CD14-positive monocyte (primary cell): Measurements from ENCODE around the gene NELL1. TPM values are rescaled to one million over a fixed set of nuclear protein-coding genes. Genes with fewer than 3 reads are reported as not detected.

Experiments used
- DNase-seq, 3 donors: peaks; one replicate each; pipeline ENCODE4 v3.0.0-alpha.2; 2011 to 2022
- H2AFZ ChIP-seq: 2 replicates; pipeline ENCODE4 v1.6.0; 2012; ENCODE audit warnings: mild to moderate bottlenecking, low read depth, low read length, inconsistent platforms; ENCODE audit not compliant: insufficient read depth, poor library complexity, severe bottlenecking
- H3K27ac ChIP-seq, 2 donors: 1 replicate in 1 of 2; 2 replicates in 1 of 2; pipeline ENCODE4 v1.5.1; 2012 to 2013; ENCODE audit warnings: low read length in 2 of 2, control low read depth in 1 of 2, inconsistent platforms in 1 of 2, low read depth in 1 of 2, mild to moderate bottlenecking in 1 of 2
- H3K27me3 ChIP-seq, 2 donors: one replicate each; pipeline versions ENCODE4 v1.6.0 to v1.6.1; 2011 to 2013; ENCODE audit warnings: low read length in 2 of 2; ENCODE audit not compliant: control insufficient read depth in 2 of 2, insufficient read depth in 2 of 2
- H3K36me3 ChIP-seq, 2 donors: replicated peaks in 1 of 2; 1 replicate in 1 of 2; 2 replicates in 1 of 2; pipeline versions ENCODE4 v1.5.1 to v1.6.1; 2012 to 2013; ENCODE audit warnings: low read length in 2 of 2, control low read depth in 1 of 2, inconsistent platforms in 1 of 2, mild to moderate bottlenecking in 1 of 2; ENCODE audit not compliant: insufficient read depth in 2 of 2, control insufficient read depth in 1 of 2
- H3K4me1 ChIP-seq, 2 donors: 1 replicate in 1 of 2; 2 replicates in 1 of 2; pipeline versions ENCODE4 v1.5.1 to v1.6.1; 2012 to 2013; ENCODE audit warnings: low read length in 2 of 2, control low read depth in 1 of 2, inconsistent platforms in 1 of 2, mild to moderate bottlenecking in 1 of 2, moderate library complexity in 1 of 2; ENCODE audit not compliant: insufficient read depth in 2 of 2, control insufficient read depth in 1 of 2
- H3K4me2 ChIP-seq: replicated peaks from 2 replicates; pipeline ENCODE3; 2012; ENCODE audit warnings: low read length, moderate library complexity, mild to moderate bottlenecking; ENCODE audit not compliant: poor library complexity, severe bottlenecking; ENCODE audit errors: extremely low read depth
- H3K4me3 ChIP-seq, 3 experiments: fragments of 200-600 bp in 1 of 3; sonication (generic) in 1 of 3; replicated peaks in 1 of 3; 1 replicate in 2 of 3; 2 replicates in 1 of 3; pipeline ENCODE4 v1.5.1; 2011 to 2013; ENCODE audit warnings: low read length in 3 of 3, mild to moderate bottlenecking in 3 of 3, control low read depth in 2 of 3, low read depth in 2 of 3, inconsistent platforms in 1 of 3, moderate library complexity in 1 of 3
- H3K79me2 ChIP-seq: 2 replicates; pipeline ENCODE4 v1.6.0; 2012; ENCODE audit warnings: mild to moderate bottlenecking, control low read depth, inconsistent platforms, low read length, moderate library complexity; ENCODE audit not compliant: insufficient read depth
- H3K9ac ChIP-seq: 2 replicates; pipeline ENCODE4 v1.6.0; 2017; ENCODE audit warnings: low read length, mild to moderate bottlenecking; ENCODE audit not compliant: insufficient read depth, poor library complexity, severe bottlenecking
- H3K9me3 ChIP-seq, 2 donors: replicated peaks in 1 of 2; 1 replicate in 1 of 2; 2 replicates in 1 of 2; pipeline versions ENCODE4 v1.5.1 to v1.6.1; 2012 to 2013; ENCODE audit warnings: low read length in 2 of 2, control low read depth in 1 of 2; ENCODE audit not compliant: control insufficient read depth in 1 of 2, insufficient read depth in 1 of 2
- H4K20me1 ChIP-seq: 2 replicates; pipeline ENCODE4 v1.6.0; 2012; ENCODE audit warnings: mild to moderate bottlenecking, low read length, control low read depth, moderate library complexity; ENCODE audit not compliant: insufficient read depth
- H3K27ac Mint-ChIP-seq, 7 donors: one replicate each; pipeline ENCODE4 v1.8.0; 2020; ENCODE audit warnings: mild to moderate bottlenecking in 7 of 7, mixed read lengths in 7 of 7, moderate library complexity in 6 of 7, inconsistent platforms in 2 of 7
- H3K27me3 Mint-ChIP-seq, 3 donors: one replicate each; pipeline ENCODE4 v1.8.0; 2021 to 2022; ENCODE audit warnings: low read depth in 3 of 3, mild to moderate bottlenecking in 3 of 3, mixed read lengths in 3 of 3, moderate library complexity in 3 of 3, inconsistent platforms in 1 of 3
- H3K36me3 Mint-ChIP-seq, 2 donors: one replicate each; pipeline ENCODE4 v1.8.0; 2020; ENCODE audit warnings: mixed read lengths in 2 of 2, inconsistent platforms in 1 of 2, mild to moderate bottlenecking in 1 of 2
- H3K4me1 Mint-ChIP-seq: one replicate; pipeline ENCODE4 v1.8.0; 2020; ENCODE audit warnings: mild to moderate bottlenecking, mixed read lengths
- H3K4me3 Mint-ChIP-seq, 2 donors: one replicate each; pipeline ENCODE4 v1.8.0; 2020; ENCODE audit warnings: mild to moderate bottlenecking in 2 of 2, mixed read lengths in 2 of 2, moderate library complexity in 1 of 2
- H3K9me3 Mint-ChIP-seq, 7 donors: one replicate each; pipeline ENCODE4 v1.8.0; 2020 to 2022; ENCODE audit warnings: mixed read lengths in 7 of 7, mild to moderate bottlenecking in 6 of 7, moderate library complexity in 6 of 7, inconsistent platforms in 2 of 7
- WGBS: methylation state at CpG from one replicate; pipeline ENCODE4 v1.1.5; 2013; ENCODE audit warnings: missing lambda C conversion rate; ENCODE audit not compliant: insufficient coverage; 5-methylcytosine and 5-hydroxymethylcytosine counted together
- intact Hi-C, 2 donors: fragments of 100-400 bp; cut with micrococcal nuclease; formaldehyde crosslinking; loops; one replicate each; pipeline versions ENCODE4 v1.15.0 to v1.15.1; 2023
- polyA plus RNA-seq, 3 donors: library from polyadenylated mRNA; depleted of rRNA in 1 of 3; unstranded in 2 of 3; stranded (reverse) in 1 of 3; fragments of 300-500 nt in 2 of 3; fragments of >200 nt in 1 of 3; fragmentation: Illumina TruSeq in 2 of 3; gene quantifications; 1 replicate in 2 of 3; 2 replicates in 1 of 3; pipeline ENCODE4 v1.2.3, GENCODE V29; 2012 to 2021
- TF ChIP-seq, protein P1 (sequence below): fragments of 200-600 bp; IDR thresholded peaks from one replicate; pipeline ENCODE4 v1.8.0; 2022; ENCODE audit warnings: antibody characterized with exemption, mild to moderate bottlenecking

Gene NELL1
- polyA plus RNA-seq, 3 donors, result not detected

DNA sequence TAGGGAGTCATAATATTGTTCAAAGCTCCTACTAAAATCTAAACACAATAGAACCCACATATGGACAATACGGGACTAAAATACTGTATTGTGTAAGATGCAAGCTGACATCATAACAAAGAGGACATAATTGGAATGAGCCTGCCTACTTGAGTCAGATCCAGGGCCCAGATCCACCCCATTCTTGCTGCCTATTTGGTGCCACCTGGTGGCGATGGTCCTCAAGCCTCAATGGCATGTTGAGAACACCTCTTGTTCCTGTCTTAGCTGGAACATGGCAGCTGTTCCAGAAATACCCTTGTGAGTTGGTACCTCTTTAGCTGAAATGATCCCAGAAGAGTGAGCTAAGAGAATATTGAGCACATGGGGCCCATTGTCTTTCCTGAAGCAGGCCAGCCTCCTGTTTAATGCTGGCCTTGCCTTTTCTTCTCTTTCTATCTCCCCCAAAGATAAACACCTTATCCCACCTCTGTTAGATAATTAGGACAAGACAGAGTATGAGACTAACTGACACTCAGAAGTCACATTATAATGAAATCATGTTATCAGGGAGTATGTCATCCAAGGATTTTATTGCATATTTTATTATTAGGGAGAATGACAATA, 842.6 kb downstream of the NELL1 start:
- no peaks in the 10 kb centered on the region for H3K36me3 ChIP-seq
- no peak overlapping the region for H3K4me2 ChIP-seq
- no peaks in the 10 kb centered on the region for H4K20me1 ChIP-seq
- Mint-ChIP-seq H3K4me1 (peaks cover 3% of the 10 kb centered on the region), H3K27ac (no peak overlapping the region), H3K27me3 (no peaks in the 10 kb centered on the region), H3K9me3 (no peaks in the 10 kb centered on the region), H3K36me3 (no peaks in the 10 kb centered on the region), H3K4me3 (no peak overlapping the region)
- H3K27ac ChIP-seq, result no peak overlapping the region
- intact Hi-C loops, result loop anchor here (5.0 to 10.0 kb wide), 2 partner anchors 865 to 867 kb away; no protein-coding TSS in a partner anchor
- H2AFZ ChIP-seq, result no peak overlapping the region
- no peaks in the 10 kb centered on the region for H3K27me3 ChIP-seq
- H3K9ac ChIP-seq, result no peak overlapping the region
- DNase-seq, result peak; percentile 28 to 60 (median 29)
- H3K4me1 ChIP-seq, result no peaks in the 10 kb centered on the region
- TF ChIP-seq, protein P1, sequence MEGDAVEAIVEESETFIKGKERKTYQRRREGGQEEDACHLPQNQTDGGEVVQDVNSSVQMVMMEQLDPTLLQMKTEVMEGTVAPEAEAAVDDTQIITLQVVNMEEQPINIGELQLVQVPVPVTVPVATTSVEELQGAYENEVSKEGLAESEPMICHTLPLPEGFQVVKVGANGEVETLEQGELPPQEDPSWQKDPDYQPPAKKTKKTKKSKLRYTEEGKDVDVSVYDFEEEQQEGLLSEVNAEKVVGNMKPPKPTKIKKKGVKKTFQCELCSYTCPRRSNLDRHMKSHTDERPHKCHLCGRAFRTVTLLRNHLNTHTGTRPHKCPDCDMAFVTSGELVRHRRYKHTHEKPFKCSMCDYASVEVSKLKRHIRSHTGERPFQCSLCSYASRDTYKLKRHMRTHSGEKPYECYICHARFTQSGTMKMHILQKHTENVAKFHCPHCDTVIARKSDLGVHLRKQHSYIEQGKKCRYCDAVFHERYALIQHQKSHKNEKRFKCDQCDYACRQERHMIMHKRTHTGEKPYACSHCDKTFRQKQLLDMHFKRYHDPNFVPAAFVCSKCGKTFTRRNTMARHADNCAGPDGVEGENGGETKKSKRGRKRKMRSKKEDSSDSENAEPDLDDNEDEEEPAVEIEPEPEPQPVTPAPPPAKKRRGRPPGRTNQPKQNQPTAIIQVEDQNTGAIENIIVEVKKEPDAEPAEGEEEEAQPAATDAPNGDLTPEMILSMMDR, result peak; percentile 74
- WGBS, result 30% methylated on average over 1 of the region's 2 CpGs
- H3K4me3 ChIP-seq, result no peak overlapping the region
- no peaks in the 10 kb centered on the region for H3K79me2 ChIP-seq
- no peaks in the 10 kb centered on the region for H3K9me3 ChIP-seq

DNA sequence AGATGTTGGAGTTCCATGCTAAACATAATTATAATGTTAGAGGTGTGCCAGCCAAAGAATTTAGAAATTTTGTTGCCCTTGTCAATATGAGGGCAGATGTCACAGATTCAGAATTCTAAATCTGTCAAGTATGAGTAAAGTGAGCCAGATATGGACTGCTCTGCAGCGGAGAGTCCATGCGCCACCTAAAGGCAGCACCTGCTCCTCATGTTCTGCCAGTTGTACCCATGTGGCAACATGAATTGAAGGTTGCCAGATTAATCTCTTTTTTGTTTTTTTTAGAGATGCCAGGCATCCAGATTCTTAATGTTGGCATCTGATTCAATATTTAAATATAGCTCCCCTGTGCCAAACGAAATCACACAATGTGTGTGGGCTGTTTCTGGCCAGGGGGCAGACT, 844.9 kb downstream of the NELL1 start:
- Histone ChIP-seq H3K27me3 (no peaks in the 10 kb centered on the region), H3K9me3 (no peaks in the 10 kb centered on the region), H3K4me2 (no peak overlapping the region), H3K79me2 (no peaks in the 10 kb centered on the region), H3K9ac (no peak overlapping the region), H2AFZ (no peak overlapping the region), H4K20me1 (no peaks in the 10 kb centered on the region), H3K27ac (no peak overlapping the region), H3K36me3 (no peaks in the 10 kb centered on the region), H3K4me3 (no peak overlapping the region), H3K4me1 (no peaks in the 10 kb centered on the region)
- H3K27ac Mint-ChIP-seq, result no peak overlapping the region
- intact Hi-C loops, result loop anchor here (5.0 to 10.0 kb wide), 2 partner anchors 867 to 870 kb away; no protein-coding TSS in a partner anchor
- H3K27me3 Mint-ChIP-seq, result no peaks in the 10 kb centered on the region
- no peak overlapping the region for H3K4me3 Mint-ChIP-seq
- DNase-seq, result no peak
- no peaks in the 10 kb centered on the region for H3K9me3 Mint-ChIP-seq
- TF ChIP-seq, protein P1, result no peak
- WGBS, result 78% methylated on average over 2 of the region's 3 CpGs
- no peaks in the 10 kb centered on the region for H3K36me3 Mint-ChIP-seq
- H3K4me1 Mint-ChIP-seq, result peaks cover 3% of the 10 kb centered on the region
